HL-60 (cell line): Measurements from ENCODE around the gene ESPN.

ENCODE experiments used
- DNase-seq, 2 experiments: peaks; one replicate each; pipeline ENCODE4 v3.0.0-alpha.2; 2010 to 2020; ENCODE audit warnings: low read depth in 1 of 2, low spot score in 1 of 2
- H3K27ac ChIP-seq: fragments of 250-450 bp; sonication (Bioruptor Pico); replicated peaks from 2 replicates; pipeline ENCODE4 v1.5.1; 2020; ENCODE audit warnings: mild to moderate bottlenecking, moderate library complexity
- H3K27me3 ChIP-seq: fragments of 250-450 bp; sonication (Bioruptor Pico); 2 replicates; pipeline ENCODE4 v1.5.1; 2021; ENCODE audit warnings: mild to moderate bottlenecking, moderate library complexity; ENCODE audit not compliant: insufficient read depth, poor library complexity, severe bottlenecking
- H3K4me3 ChIP-seq: replicated peaks from 2 replicates; pipeline ENCODE4 v1.5.1; 2011; ENCODE audit warnings: mild to moderate bottlenecking, control low read depth, low read length; ENCODE audit not compliant: insufficient read depth
- GABPA ChIP-seq: IDR thresholded peaks from 2 replicates; pipeline ENCODE4 v1.6.1; 2012; ENCODE audit warnings: low read depth
- POLR2AphosphoS5 ChIP-seq: IDR thresholded peaks from 2 replicates; pipeline ENCODE4 v1.6.1; 2012; ENCODE audit warnings: low read depth
- SPI1 ChIP-seq: IDR thresholded peaks from 2 replicates; pipeline ENCODE4 v1.6.1; 2012; ENCODE audit warnings: low read depth, mild to moderate bottlenecking, borderline replicate concordance
- TF ChIP-seq, protein P1 (sequence below): IDR thresholded peaks from one replicate; pipeline ENCODE4 v1.5.1; 2011; ENCODE audit warnings: low read length, control low read depth, inconsistent platforms; ENCODE audit not compliant: insufficient read depth
- TF ChIP-seq, protein P2 (sequence below): IDR thresholded peaks from 2 replicates; pipeline ENCODE4 v1.6.1; 2012; ENCODE audit warnings: low read depth; ENCODE audit not compliant: insufficient replicate concordance

Gene ESPN

DNA sequence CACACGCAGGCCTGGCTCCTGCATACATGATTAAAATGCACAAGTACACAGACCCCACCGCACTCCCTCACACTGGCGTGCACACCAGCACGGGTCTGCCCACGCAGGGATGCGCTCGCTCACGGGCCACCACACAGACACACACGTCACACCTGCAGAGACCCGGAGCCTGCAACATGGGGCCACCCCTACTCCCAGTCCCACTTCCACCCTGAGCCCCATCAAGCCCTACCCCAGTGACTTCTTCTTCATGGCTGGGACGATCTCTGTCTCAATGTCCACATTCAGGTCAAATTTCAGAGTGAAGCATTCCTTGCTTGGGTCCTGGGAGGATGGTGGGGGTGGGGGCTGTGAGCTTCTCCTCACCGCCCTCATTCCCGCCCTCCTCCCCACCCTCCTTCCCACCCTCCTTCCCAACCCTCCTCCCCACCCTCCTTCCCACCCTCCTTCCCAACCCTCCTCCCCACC, 50.3 kb downstream of the ESPN start:
- DNase-seq: no peak
- TF ChIP-seq GABPA (no peak), SPI1 (no peak), POLR2AphosphoS5 (no peak)
- TF ChIP-seq, protein P1, sequence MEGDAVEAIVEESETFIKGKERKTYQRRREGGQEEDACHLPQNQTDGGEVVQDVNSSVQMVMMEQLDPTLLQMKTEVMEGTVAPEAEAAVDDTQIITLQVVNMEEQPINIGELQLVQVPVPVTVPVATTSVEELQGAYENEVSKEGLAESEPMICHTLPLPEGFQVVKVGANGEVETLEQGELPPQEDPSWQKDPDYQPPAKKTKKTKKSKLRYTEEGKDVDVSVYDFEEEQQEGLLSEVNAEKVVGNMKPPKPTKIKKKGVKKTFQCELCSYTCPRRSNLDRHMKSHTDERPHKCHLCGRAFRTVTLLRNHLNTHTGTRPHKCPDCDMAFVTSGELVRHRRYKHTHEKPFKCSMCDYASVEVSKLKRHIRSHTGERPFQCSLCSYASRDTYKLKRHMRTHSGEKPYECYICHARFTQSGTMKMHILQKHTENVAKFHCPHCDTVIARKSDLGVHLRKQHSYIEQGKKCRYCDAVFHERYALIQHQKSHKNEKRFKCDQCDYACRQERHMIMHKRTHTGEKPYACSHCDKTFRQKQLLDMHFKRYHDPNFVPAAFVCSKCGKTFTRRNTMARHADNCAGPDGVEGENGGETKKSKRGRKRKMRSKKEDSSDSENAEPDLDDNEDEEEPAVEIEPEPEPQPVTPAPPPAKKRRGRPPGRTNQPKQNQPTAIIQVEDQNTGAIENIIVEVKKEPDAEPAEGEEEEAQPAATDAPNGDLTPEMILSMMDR: no peak
- TF ChIP-seq, protein P2, sequence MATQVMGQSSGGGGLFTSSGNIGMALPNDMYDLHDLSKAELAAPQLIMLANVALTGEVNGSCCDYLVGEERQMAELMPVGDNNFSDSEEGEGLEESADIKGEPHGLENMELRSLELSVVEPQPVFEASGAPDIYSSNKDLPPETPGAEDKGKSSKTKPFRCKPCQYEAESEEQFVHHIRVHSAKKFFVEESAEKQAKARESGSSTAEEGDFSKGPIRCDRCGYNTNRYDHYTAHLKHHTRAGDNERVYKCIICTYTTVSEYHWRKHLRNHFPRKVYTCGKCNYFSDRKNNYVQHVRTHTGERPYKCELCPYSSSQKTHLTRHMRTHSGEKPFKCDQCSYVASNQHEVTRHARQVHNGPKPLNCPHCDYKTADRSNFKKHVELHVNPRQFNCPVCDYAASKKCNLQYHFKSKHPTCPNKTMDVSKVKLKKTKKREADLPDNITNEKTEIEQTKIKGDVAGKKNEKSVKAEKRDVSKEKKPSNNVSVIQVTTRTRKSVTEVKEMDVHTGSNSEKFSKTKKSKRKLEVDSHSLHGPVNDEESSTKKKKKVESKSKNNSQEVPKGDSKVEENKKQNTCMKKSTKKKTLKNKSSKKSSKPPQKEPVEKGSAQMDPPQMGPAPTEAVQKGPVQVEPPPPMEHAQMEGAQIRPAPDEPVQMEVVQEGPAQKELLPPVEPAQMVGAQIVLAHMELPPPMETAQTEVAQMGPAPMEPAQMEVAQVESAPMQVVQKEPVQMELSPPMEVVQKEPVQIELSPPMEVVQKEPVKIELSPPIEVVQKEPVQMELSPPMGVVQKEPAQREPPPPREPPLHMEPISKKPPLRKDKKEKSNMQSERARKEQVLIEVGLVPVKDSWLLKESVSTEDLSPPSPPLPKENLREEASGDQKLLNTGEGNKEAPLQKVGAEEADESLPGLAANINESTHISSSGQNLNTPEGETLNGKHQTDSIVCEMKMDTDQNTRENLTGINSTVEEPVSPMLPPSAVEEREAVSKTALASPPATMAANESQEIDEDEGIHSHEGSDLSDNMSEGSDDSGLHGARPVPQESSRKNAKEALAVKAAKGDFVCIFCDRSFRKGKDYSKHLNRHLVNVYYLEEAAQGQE: no peak
- no peak overlapping the region for H3K4me3 ChIP-seq
- H3K27me3 ChIP-seq: no peaks in the 10 kb centered on the region
- H3K27ac ChIP-seq: no peak overlapping the region

- Histone ChIP-seq H3K27ac (no peak overlapping the region), H3K27me3 (no peaks in the 10 kb centered on the region), H3K4me3 (no peak overlapping the region)
- TF ChIP-seq, protein P1: peak; percentile 84
- no peak for TF ChIP-seq SPI1
- peak in 1 of 2 experiments; percentile 25 for DNase-seq
Observed at GRCh38 chr1:6475381-6476133, 51.0 kb downstream of the ESPN start.

- no peak for DNase-seq
Observed at GRCh38 chr1:6476483-6476882, 51.9 kb downstream of the ESPN start.

More at GRCh38 chr1:6476483-6476882, 51.9 kb downstream of the ESPN start:
- H3K4me3 ChIP-seq: no peak overlapping the region
- H3K27me3 ChIP-seq: no peaks in the 10 kb centered on the region
- H3K27ac ChIP-seq: no peak overlapping the region
- TF ChIP-seq, protein P2: no peak
- TF ChIP-seq, protein P1: no peak
- TF ChIP-seq POLR2AphosphoS5 (no peak), SPI1 (no peak), GABPA (no peak)
